ENCODE measurements around the gene RINL. TPM values are rescaled to one million over a fixed set of nuclear protein-coding genes. Genes with fewer than 3 reads are reported as not detected.

Gene RINL
- total and polyA plus RNA-seq, 2 of the 8 experiments (the other 6 are each of a cell fraction or from before 2014, with no cell fraction given) = 11.1 to 11.9 TPM

- Histone ChIP-seq H2AFZ (ENCODE audit: low read length) (no peak overlapping the region), H3K18ac (ENCODE audit: extremely low read depth, low read length) (no peak overlapping the region), H3K27ac (ENCODE audit: low read depth, low read length) (no peak overlapping the region), H3K9me3 (ENCODE audit: insufficient read depth in 2 of 2, low read depth in 1 of 2, low read length in 1 of 2) (0 out of 4 replicates have a peak, but pooled peaks cover 0 to 2% of the 10 kb centered on the region in 2 experiments), H3K4me3 (ENCODE audit: extremely low read depth in 1 of 4, insufficient read depth in 2 of 4, low read depth in 3 of 4, low read length in 4 of 4) (peak overlapping the region; percentile 74 to 90 (median 84); a peak in 6 of 8 replicates), H4K8ac (ENCODE audit: extremely low read depth, insufficient read depth, low read length) (no peak overlapping the region), H4K20me1 (replicated peaks in 1 of 2; ENCODE audit: control insufficient read depth in 1 of 2, insufficient read depth in 2 of 2, low read length in 2 of 2) (peaks cover 0 to 3% of the 10 kb centered on the region in 2 experiments), H3K9ac (replicated peaks in 1 of 4; ENCODE audit: extremely low read depth in 1 of 4, low read depth in 3 of 4, low read length in 3 of 4) (peak overlapping the region in 1 of 4 experiments; percentile 83; a peak in 1 of 7 replicates), H3K27me3 (replicated peaks in 1 of 4; ENCODE audit: control insufficient read depth in 3 of 4, extremely low read depth in 1 of 4, insufficient read depth in 3 of 4, low read length in 3 of 4) (peaks cover 0 to 9% (median 4%) of the 10 kb centered on the region in 4 experiments; a peak in 3 of 7 replicates), H3K4me1 (replicated peaks in 1 of 4; ENCODE audit: control insufficient read depth in 3 of 4, insufficient read depth in 4 of 4, low read length in 3 of 4) (peaks cover 0 to 9% (median 3%) of the 10 kb centered on the region in 4 experiments; a peak in 4 of 7 replicates), H3K23me2 (ENCODE audit: low read depth, low read length) (peaks cover 13% of the 10 kb centered on the region; the same call in 1 of the 2 replicates), H2AK5ac (ENCODE audit: low read depth, low read length) (no peak overlapping the region), H3K36me3 (ENCODE audit: control insufficient read depth in 2 of 4, insufficient read depth in 4 of 4, low read length in 3 of 4) (peaks cover 0 to 8% (median 1%) of the 10 kb centered on the region in 4 experiments; a peak in 2 of 8 replicates), H4K91ac (replicated peaks; ENCODE audit: insufficient read length, low read length) (no peak overlapping the region), H2BK120ac (replicated peaks; ENCODE audit: low read depth, low read length) (no peak overlapping the region), H2BK5ac (ENCODE audit: low read depth, low read length) (no peak overlapping the region), H3K56ac (replicated peaks; ENCODE audit: insufficient read length, low read depth, low read length) (no peak overlapping the region), H2BK15ac (ENCODE audit: low read length) (no peak overlapping the region), H3K23ac (ENCODE audit: insufficient read length) (no peak overlapping the region), H3K79me2 (ENCODE audit: control insufficient read depth in 1 of 2, insufficient read depth in 2 of 2, low read length in 2 of 2) (peaks cover 0 to 16% of the 10 kb centered on the region in 2 experiments; a peak in 2 of 4 replicates), H2BK12ac (ENCODE audit: low read depth, low read length) (no peak overlapping the region), H3K14ac (ENCODE audit: insufficient read length) (no peak overlapping the region), H3K4me2 (ENCODE audit: insufficient read depth in 1 of 2, low read depth in 2 of 2, low read length in 2 of 2) (peak overlapping the region; percentile 84 to 94), H3K4ac (replicated peaks; ENCODE audit: insufficient read length, low read depth, low read length) (no peak overlapping the region), H4K5ac (ENCODE audit: insufficient read length, low read depth, low read length) (no peak overlapping the region), H2BK20ac (ENCODE audit: low read length) (no peak overlapping the region), H3K79me1 (ENCODE audit: low read depth, low read length) (no peaks in the 10 kb centered on the region; the same call in 1 of the 2 replicates)
- CTCF ChIA-PET (ENCODE audit: partially characterized antibody) = interaction anchor here (0.6 to 2.3 kb wide), 12 partner anchors 9 to 1599 kb away, joined by 3 to 11 read pairs (median 3); partner anchors contain the start of genes MRPS12 and SARS2
- DNase-seq (ENCODE audit: low read depth in 1 of 2, low spot score in 2 of 2) (no peak), FAIRE-seq (no peak)
- 78% methylated on average over 3 of the region's 3 CpGs; no CpG with 5 or more reads in 1 of the 2 experiments for WGBS, 2 experiments (ENCODE audit: extremely low coverage in 1 of 2, insufficient coverage in 1 of 2, insufficient read length in 1 of 2, insufficient replicate concordance in 2 of 2, low coverage in 1 of 2, low lambda C conversion rate in 2 of 2, missing lambda C conversion rate in 1 of 2)
- TF ChIP-seq CTCF (IDR thresholded peaks at IDR 0.05; ENCODE audit: control extremely low read depth in 1 of 3, insufficient read depth in 1 of 3, low read depth in 1 of 3, low read length in 3 of 3) (no peak), BACH1 (IDR thresholded peaks at IDR 0.05; ENCODE audit: low read length) (no peak), CHD1 (IDR thresholded peaks at IDR 0.05; ENCODE audit: low read depth, low read length) (no peak), FOSL1 (IDR thresholded peaks at IDR 0.05; ENCODE audit: insufficient read depth, low read depth, low read length) (no peak), MAX (IDR thresholded peaks at IDR 0.05) (no peak)
- POLR2A ChIA-PET (ENCODE audit: partially characterized antibody) = interaction anchor here (0.5 to 2.5 kb wide), 21 partner anchors 9 to 266 kb away, joined by 3 to 11 read pairs (median 4); partner anchors contain the start of genes CCER2, ECH1, FBXO17 and MRPS12
Observed at GRCh38 chr19:38900743-38901190, 22.7 kb upstream of the RINL start.

Data from H1 (cell line).